Measurements from ENCODE around the gene CMBL.

Gene CMBL

GRCh38 chr5:10333154-10334006 lies 25.7 kb upstream of the CMBL start:
- peak in 26 of 51 donors; percentile 7 to 67 (median 22) for DNase-seq

GRCh38 chr5:10332301-10332700 lies 24.6 kb upstream of the CMBL start:
- no peak for DNase-seq

GRCh38 chr5:10331341-10331796 lies 23.7 kb upstream of the CMBL start:
- peak in 16 of 51 donors; percentile 10 to 41 (median 24) for DNase-seq

- DNase-seq, result no peak
Observed at GRCh38 chr5:10330511-10331230, 23.0 kb upstream of the CMBL start.

- peak in 14 of 51 donors; percentile 11 to 52 (median 24) for DNase-seq
Observed at GRCh38 chr5:10329820-10330481, 22.2 kb upstream of the CMBL start.

GRCh38 chr5:10329446-10329819 lies 21.7 kb upstream of the CMBL start:
- no peak for DNase-seq

GRCh38 chr5:10328323-10328722 lies 20.6 kb upstream of the CMBL start:
- DNase-seq, result no peak

- DNase-seq, result no peak
Observed at GRCh38 chr5:10324518-10325370, 17.0 kb upstream of the CMBL start.

GRCh38 chr5:10323588-10324488 lies 16.1 kb upstream of the CMBL start:
- DNase-seq, result no peak

- no peak for DNase-seq
Observed at GRCh38 chr5:10321882-10322281, 14.2 kb upstream of the CMBL start.

GRCh38 chr5:10320793-10321192 lies 13.1 kb upstream of the CMBL start:
- DNase-seq, result no peak

GRCh38 chr5:10319202-10319851 lies 11.6 kb upstream of the CMBL start:
- no peak for DNase-seq

- no peak for DNase-seq
Observed at GRCh38 chr5:10317825-10318682, 10.4 kb upstream of the CMBL start.

- no peak for DNase-seq
Observed at GRCh38 chr5:10315824-10316509, 8.3 kb upstream of the CMBL start.

- peak in 4 of 51 donors; percentile 3 to 37 (median 22) for DNase-seq
Observed at GRCh38 chr5:10315201-10315600, 7.5 kb upstream of the CMBL start.

- DNase-seq, result no peak
Observed at GRCh38 chr5:10311595-10312425, 4.1 kb upstream of the CMBL start.

All from hypothalamus (tissue), 51 donors.